ENCODE measurements around the gene PAM. TPM values are rescaled to one million over a fixed set of nuclear protein-coding genes. Genes with fewer than 3 reads are reported as not detected.

The PAM gene
- total RNA-seq, 1 donor from 2014 or later: 27.9 TPM

DNA sequence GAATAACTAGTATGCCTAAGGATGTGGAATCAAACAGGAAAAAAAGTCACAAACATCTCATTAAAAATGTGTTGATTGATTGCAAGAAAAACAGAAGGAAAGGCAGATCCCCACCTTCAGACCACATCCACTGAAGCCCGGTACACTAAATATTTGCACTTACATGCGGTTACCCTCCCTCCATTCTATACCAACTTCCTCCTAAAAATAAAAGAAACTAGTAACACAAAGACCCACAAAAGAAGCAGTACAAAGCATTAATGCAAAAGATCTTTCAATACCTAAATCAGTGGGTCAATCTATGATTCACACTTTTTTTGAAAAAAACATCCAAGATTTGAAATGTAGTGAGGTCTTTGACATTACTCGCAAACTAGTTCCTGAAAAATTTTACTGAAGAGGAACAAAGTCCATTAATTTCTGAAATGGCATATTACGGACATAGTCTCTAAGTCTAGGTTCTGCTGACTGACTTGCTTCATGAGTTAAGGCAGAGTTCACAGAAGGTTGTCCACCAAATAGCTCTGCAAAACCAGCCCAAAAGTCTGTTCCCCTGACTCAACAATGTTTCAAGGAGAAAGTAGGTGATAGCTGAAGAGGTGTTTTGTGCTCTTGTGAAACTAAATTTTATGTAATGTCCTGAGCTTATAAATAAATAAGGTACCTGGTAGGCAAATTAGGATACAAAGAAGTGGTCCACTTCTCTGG is 100.7 kb downstream of the PAM start:
- intact Hi-C loops (cut with micrococcal nuclease): loop anchor here (5.0 kb wide), 1 partner anchor 54 kb away; no protein-coding TSS in a partner anchor

DNA sequence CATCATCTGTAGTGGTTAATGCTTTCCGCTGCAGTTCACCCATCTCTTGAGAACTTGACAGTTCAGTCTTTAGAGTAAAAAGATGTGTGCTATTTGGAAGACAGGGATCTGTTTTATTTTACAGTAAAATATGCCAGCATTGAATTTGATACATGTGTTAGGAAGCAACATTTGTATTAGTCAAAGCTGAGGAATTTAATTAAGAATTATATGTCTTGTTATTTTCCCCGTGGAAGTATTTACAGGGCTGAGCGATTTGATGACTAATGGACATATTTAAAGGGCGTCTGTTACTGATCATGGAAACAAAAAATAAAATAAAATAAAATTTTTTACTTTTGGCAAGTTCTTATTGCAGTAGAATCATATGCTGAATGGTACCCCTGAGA is 101.3 kb downstream of the PAM start:
- intact Hi-C loops (cut with micrococcal nuclease): loop anchor here (5.0 kb wide), 1 partner anchor 54 kb away; no protein-coding TSS in a partner anchor

DNA sequence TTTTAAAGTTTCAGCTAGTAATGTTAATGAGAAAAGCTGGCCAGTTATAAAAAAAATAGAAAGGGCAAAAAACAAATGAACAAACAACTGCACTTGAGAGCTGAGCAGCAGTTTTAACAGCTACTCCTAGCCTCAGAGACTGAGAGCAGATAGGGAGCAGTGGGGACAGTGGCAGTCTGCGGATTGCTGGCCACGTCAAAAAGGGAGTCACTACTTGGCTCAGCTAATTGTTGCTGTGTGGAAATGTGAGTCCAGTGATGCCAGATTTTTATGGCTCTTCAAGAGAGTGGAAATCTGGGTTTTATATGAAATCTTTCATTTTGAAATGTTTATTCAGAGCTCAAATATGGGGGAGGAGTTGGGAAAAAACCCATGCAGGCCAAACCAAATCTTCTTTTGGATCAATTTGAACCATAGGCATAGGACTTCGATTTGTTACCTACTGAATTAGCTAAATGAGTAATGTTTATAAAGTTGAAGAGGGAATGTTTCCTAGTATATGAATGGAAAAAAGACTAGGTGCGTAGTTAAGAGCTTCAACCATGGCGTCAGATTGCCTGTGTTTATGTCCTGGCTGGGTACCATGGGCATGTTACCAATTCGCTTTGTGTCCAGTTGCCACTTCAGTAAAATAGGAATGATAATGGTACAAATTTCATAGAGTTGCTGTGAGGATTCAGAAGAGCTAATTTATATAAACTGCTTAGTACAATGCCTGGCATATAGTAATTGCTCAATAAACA is 102.1 kb downstream of the PAM start:
- intact Hi-C loops (cut with micrococcal nuclease): loop anchor here (5.0 kb wide), 1 partner anchor 55 kb away; no protein-coding TSS in a partner anchor

DNA sequence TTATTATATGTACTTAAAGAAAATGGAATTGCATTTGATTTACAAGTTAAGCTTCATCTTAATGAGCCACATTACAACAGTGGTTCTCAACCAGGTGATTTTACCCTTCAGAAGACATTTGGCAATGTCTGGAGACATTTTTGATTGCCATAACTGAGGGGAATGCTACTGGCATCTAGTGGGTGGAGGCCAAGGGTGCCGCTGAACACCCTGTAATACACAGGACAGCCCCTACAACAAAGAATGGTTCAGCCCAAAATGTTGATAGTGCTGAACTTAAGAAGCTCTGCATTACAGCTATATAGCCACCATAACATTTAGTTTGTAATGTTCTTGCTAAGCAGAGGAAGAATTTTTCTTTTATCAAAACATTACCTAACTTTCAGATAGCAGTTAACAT is 103.1 kb downstream of the PAM start:
- intact Hi-C loops (cut with micrococcal nuclease): loop anchor here (5.0 kb wide), 1 partner anchor 56 kb away; no protein-coding TSS in a partner anchor

DNA sequence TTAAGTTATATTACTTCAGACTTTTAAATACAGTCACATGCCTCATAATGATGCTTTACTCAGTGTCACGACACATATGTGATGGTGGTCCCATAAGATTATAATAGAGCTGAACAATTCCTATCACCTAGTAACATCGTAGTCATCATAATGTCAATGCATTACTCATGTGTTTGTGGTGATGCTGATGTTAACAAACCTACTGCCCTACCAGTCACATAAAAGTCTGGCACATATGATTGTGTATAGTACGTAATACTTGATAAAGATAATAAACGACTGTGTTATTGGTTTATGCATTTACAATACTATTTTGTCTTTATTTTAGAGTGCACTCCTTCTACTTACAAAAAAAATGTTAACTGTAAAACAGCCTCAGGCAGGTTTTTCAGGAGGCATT is 103.7 kb downstream of the PAM start:
- intact Hi-C loops (cut with micrococcal nuclease): loop anchor here (5.0 kb wide), 1 partner anchor 57 kb away; no protein-coding TSS in a partner anchor

DNA sequence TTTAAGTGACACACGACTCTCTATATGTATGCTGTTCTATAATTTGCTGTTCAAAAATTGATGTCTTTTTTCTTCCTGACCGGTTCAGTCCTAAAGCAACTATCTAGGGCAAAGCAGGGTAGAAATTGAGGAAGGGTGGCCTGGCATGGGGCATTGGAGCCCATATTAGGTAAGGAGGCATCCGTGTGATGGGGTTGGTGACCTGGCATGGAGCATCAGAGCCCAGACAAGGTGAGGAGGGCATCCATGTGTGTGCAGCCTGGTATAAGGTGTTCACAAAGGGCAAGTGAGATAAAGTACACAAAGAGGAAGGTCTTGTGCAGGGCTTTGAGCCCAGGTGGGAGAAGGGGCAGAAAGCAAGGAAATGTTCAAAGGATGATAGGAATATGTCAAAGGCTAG is 104.9 kb downstream of the PAM start:
- intact Hi-C loops (cut with micrococcal nuclease): loop anchor here (10.0 kb wide), 1 partner anchor 175 kb away; no protein-coding TSS in a partner anchor

DNA sequence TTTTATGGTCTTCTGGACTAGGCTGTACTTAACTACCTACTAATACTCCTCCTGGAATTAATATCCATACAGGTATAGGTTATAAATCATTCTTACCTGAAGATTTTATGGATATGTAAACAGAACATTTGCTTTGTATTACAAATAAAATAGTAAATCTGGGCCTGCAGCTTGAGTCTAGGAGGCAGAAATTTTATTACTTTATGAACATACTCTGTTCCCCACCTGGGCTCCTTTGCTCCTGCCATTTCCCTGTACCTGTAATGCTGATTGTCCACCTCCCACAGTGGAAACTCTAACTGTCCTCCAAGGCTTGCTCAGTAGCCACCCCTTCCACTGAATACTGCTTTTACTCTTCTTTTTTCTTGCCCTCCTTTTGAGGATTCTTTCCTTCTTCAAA is 108.0 kb downstream of the PAM start:
- intact Hi-C loops (cut with micrococcal nuclease): loop anchor here (10.0 kb wide), 1 partner anchor 178 kb away; no protein-coding TSS in a partner anchor

DNA sequence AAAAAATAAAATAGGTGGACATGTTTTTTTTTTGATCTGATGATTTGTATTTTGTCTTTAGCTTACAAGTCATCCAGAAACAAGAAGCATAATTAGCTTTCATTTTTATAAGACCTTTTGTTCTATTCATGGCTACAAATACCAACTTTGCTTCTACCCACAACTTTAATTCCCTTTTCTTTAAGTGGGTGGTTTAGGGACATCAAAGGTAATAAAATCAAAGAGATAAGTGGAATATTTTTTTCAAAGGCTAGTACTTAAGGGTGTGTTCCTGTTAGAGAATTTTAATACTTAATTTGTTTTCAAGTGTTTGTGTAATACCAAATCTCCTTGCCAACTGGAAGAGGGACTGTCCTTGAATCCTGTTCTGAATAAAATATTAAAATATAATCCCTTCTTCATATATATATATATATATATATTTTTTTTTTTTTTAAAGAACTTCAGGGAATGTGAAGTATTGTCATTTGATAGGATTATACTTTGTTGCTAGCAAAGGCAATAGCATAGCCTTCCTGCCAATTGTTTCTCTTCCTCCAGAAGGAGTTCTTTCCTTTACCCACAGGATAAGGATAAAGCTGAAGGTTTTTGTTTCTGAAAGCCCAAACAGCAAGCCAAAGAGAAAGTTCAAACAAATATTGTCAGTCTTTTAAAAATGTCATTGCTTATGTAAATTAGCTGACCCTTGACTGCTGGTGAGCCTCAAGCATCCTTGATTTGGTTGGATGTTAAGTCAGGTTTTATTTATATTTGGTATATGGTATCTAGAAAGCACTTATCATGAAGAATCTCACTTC is 108.9 kb downstream of the PAM start:
- intact Hi-C loops (cut with micrococcal nuclease): loop anchor here (10.0 kb wide), 1 partner anchor 179 kb away; no protein-coding TSS in a partner anchor

DNA sequence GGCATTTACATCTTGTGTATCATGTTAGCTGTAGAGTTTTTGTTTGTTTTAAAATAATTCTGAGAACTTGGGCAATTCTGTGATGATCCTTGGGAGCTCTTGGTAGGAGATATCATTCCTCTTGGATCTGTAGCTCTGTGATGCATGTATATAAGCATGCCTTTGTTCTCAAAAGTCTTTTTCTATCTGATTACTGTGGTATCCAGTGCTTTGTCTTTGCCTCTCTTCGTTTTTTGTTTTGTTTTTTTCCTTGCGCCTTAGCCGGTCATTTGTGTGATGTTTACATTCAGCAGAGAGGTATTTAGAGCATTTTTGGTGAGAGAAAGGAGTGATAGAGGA is 110.0 kb downstream of the PAM start:
- intact Hi-C loops (cut with micrococcal nuclease): loop anchor here (10.0 kb wide), 1 partner anchor 180 kb away; no protein-coding TSS in a partner anchor

DNA sequence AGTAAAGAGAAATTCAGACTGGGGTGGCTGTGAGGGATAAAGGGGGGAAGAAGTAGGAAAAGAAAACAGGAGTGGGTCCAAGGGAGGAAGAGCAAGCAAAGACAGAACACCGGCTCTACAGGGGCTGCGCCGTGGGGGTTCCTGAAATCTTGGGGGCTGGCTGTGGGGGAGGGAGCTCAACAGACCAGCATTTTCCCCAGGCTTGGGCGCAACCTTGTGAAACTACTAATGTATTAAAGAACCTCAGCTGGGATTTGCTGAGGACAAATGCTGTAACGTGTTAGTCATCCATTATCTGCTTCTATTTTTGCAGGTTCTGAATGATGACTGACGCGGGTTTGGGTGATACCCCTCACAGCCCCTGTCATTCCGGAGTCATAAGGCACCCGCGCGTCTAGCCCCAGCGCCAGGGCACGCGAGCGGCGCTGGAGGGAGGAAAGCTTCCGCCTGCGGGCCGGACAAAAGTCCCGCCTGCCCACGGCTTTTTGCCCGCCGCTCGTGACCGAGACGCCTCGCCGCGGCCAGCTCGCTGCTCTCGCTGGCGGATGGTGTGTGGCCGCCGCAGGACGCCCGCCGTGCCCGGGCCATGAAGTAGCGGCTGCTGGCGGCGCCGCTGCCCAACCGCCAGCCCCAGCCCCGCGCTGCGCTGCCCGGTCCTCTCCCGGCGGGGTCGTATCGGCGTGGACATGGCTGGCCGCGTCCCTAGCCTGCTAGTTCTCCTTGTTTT is 110.6 kb downstream of the PAM start:
- intact Hi-C loops (cut with micrococcal nuclease): loop anchor here (10.0 kb wide), 1 partner anchor 181 kb away; no protein-coding TSS in a partner anchor

DNA sequence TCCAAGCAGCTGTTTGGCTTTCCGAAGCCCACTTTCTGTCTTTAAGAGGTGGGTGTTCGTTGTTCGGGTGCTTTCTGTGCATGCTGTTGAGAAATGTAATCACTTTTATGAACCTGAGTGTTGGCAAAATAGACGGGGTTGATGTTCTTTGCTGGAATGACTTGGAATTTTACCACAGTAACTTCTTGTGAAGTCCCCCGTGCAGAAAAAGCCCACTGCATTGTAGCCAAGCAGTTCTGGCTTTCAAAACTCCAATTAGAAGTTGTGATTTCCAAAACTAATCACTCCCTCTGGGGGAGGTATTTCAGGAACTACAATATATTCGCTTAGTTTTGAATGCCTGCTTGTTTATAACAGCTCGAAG is 111.1 kb downstream of the PAM start:
- intact Hi-C loops (cut with micrococcal nuclease): loop anchor here (10.0 kb wide), 1 partner anchor 181 kb away; no protein-coding TSS in a partner anchor

DNA sequence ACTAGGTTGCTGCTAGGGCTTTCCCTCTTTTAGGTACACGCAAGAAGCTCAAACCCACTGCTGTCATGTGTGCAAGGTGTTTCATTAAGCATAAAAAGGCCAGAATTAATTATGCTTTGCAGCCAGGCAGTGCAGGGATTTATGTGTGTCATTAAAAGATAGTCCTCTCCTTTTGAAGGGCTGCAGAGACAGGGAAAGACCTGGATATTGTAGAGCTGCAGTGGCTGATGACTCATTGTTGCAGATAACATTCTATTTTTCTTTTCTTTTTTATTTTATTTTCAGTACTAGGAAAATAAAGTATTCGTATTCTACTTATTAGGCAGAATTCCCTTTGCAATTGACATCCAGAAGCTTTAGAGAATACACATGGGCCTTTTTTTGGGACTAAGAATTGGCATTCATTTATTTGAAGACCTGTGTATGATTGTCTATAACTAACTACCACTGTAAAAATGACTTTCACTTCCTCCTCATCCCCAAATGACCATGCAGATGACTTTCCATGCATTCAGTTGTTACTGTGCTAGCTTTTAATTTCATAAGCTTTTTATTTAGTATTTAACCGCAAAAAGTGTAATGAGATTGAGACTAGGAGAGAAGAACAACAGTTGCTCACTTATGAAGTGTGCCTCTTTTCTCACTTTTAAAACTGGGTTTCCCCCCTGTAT is 113.0 kb downstream of the PAM start:
- intact Hi-C loops (cut with micrococcal nuclease): loop anchor here (10.0 kb wide), 1 partner anchor 183 kb away; no protein-coding TSS in a partner anchor

DNA sequence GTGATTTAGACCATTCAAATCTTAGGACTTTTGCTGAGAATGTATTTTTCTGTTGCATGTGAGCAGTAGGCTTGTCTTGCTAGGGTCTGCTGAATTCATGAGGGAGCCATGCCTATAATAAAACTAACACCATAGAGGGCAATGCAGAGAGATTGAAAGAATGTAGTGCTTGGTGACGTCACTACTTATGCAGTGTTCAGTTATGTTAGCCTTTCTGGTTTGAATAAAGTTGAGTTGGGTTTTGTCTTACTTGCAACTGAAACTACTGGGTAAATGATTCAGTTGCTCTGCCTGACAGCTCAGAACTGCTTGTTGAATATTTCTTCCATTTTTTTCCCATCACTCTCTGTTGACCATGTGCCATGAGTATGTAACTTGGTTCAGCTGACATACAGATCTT is 114.1 kb downstream of the PAM start:
- intact Hi-C loops (cut with micrococcal nuclease): loop anchor here (10.0 kb wide), 1 partner anchor 184 kb away; no protein-coding TSS in a partner anchor

DNA sequence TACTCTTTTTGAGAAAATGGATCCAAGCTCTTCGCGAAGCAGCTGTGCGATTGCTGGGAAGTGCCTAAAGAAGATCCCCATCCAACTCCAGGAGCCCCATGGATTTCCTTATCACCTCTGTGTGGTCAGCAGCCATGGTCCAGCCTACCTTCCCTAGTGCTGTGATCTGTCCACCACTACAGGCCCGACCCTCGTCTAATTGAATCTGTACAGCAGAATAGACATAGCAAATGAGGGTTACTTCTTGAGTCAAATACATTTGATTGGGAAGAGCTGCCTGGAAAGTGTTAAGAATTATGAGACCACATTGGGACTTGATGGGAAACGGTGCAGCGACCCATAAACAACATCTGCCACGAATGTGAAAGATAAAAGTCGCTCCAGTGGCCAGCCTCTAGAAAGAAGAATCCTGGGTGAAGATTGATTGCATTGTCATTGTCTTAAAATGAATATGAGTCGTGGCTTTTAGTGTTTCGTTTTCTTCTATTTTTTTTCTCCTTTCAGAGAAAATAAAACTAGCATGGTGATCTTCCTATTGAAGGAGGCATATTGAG is 118.4 kb downstream of the PAM start:
- intact Hi-C loops (cut with micrococcal nuclease): no loop called here

DNA sequence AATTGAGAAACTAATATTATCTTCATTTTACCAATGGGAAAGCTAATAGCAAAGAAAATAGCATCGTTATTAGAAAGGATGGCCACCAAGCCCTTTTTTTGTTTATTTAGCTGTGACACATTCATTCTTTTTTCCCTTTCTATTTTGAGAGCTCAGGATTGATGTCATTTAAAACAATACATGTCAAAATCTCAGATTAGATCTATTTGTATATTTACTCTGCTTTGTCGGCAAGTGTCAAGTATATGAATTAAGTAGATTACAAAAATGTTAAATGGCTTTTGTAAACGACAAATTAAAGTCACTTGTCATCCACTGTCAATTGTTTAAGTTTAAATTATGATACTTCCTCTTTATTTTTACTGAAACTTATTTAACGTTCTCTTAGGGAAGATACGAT is 118.9 kb downstream of the PAM start:
- intact Hi-C loops (cut with micrococcal nuclease): no loop called here

DNA sequence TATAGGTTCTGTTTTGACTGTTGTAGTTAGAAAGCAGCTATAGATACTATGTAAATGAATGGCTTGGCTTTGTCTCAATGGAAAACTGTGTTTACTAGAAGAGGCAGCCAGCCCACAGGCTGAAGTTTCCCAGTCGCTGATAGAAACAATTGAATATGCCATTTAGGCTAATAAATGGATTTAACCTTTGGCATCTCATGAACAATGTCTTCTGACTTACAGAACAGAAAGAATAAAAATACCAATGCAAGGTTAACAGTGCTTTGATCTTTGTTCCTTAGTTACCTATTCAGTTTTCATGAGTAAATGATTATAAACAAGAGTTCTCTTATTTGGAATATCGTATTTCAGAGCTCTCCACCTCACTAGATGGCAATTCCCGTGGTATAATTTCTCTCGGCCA is 120.6 kb downstream of the PAM start:
- intact Hi-C loops (cut with micrococcal nuclease): no loop called here

DNA sequence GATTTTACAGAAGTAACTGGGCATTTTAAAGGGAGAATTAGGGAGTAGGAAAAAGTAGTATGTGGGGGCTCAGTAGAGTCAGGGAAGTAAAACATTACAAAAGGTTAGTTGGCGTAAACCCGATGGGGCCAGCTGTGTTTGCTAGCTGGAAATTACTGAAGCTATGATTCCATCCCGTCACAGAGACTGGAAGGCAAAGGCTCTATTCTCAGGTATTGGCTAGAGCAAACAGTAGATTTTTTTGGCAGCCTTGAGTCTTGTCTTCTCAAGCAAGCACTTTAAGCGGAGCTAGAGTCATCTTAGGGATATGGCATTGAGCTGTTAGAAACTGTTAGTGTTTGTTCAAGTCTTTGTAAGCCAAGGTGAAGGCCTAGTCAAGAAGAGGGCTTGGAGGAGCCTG is 121.5 kb downstream of the PAM start:
- intact Hi-C loops (cut with micrococcal nuclease): no loop called here

DNA sequence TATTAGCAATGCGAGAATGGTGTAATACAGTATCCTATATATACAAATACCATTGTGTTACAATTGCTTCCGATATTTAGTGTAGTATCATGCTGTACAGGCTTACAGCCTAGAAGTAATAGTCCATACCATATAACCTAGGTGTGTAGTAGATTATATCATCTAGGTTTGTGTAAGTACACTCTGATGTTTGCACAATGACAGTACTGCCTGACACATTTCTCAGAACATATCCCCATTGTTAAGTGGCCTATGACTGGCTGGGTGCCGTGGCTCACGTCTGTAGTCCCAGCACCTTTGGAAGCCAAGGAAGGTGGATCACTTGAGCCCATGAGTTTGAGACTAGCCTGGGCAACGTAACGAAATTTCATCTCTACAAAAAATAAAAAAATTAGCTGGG is 124.6 kb downstream of the PAM start:
- intact Hi-C loops (cut with micrococcal nuclease): no loop called here

DNA sequence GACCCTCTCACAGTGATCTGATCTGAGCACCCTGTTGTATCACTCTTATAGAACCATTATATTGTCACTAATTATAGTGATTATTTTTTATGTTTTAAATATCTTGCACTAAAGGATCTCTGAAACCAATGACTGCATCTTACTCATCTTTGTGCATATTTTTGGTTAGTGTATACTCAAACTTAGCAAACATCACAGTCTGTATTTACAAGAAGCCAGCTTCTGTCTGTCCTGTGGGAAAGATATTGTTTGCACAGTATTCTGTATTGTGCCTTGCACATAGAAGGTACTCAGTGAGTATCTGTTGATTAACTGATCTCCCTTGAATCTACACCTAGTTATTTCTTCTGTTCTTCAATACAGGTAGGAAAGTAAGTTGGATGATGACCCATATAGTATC is 131.5 kb downstream of the PAM start:
- intact Hi-C loops (cut with micrococcal nuclease): no loop called here

DNA sequence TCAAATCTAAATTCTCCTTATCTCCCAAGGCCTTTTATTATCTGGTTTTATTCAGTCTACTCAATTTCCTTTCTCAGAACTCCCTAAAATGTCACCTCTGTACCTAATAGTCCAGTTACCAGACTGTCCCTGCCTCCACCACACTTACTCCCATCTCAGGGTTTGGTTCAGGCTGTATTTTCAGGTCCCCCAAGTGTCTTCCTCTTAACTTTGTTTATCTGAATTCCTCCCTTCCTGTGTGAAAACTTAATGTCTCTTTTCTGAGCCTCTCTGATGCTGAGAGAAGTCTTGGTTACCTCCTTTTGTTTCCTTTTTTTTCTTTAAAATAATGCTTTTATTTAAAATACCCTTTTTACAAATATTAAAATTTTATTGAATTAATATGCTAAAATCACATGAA is 133.4 kb downstream of the PAM start:
- intact Hi-C loops (cut with micrococcal nuclease): no loop called here
